ENCODE results near the gene MND1.
"Not testable (repeated sequence)": the region's sequence is repeated elsewhere in the genome, so short reads cannot be mapped to it uniquely, and the experiment has no call there.

GRCh38 chr4:153461549-153461948 is 117.1 kb downstream of the MND1 start:
- not testable (repeated sequence) for TF ChIP-seq CTCF (conservative IDR thresholded peaks at IDR 0.05; ENCODE audit: low read length); EZH2phosphoT487 (IDR thresholded peaks at IDR 0.05; ENCODE audit: borderline replicate concordance, low read depth, low read length)

Measured in OCI-LY7 (cell line).